Adrenal gland (tissue), 12 donors: Measurements from ENCODE around the gene HSPA8. TPM values are rescaled to one million over a fixed set of nuclear protein-coding genes. Genes with fewer than 3 reads are reported as not detected.

Experiments
- DNase-seq, 7 donors: peaks; one replicate each; pipeline ENCODE4 v3.0.0-alpha.2; 2019 to 2020
- H3K27ac ChIP-seq, 5 donors: fragments of 200-600 bp; sonication (generic) in 4 of 5; 1 replicate in 3 of 5; 2 replicates in 2 of 5; pipeline versions ENCODE4 v1.5.1 to v1.8.0; 2016 to 2020; ENCODE audit warnings: mild to moderate bottlenecking in 1 of 5
- H3K27me3 ChIP-seq: fragments of 200-600 bp; 2 replicates; pipeline ENCODE4 v1.8.0; 2021
- H3K36me3 ChIP-seq, 2 donors: fragments of 200-600 bp; replicated peaks in 1 of 2; 1 replicate in 1 of 2; 2 replicates in 1 of 2; pipeline versions ENCODE4 v1.5.1 to v1.8.0; 2018 to 2022
- H3K4me1 ChIP-seq, 2 donors: fragments of 200-600 bp; replicated peaks in 1 of 2; 1 replicate in 1 of 2; 2 replicates in 1 of 2; pipeline versions ENCODE4 v1.5.1 to v1.8.0; 2018 to 2021
- H3K4me3 ChIP-seq, 4 donors: fragments of 200-600 bp; sonication (generic) in 3 of 4; one replicate each; pipeline ENCODE4 v1.5.1; 2016 to 2018
- H3K9me3 ChIP-seq, 3 donors: fragments of 200-600 bp; sonication (generic) in 1 of 3; replicated peaks in 1 of 3; 1 replicate in 2 of 3; 2 replicates in 1 of 3; pipeline versions ENCODE4 v1.5.1 to v1.8.0; 2016 to 2021
- POLR2A ChIP-seq, 2 donors: fragments of 450-650 bp; IDR thresholded peaks; one replicate each; pipeline ENCODE4 v1.6.1; 2017; ENCODE audit warnings: antibody characterized with exemption in 2 of 2, mild to moderate bottlenecking in 2 of 2, moderate library complexity in 1 of 2
- WGBS, 4 donors: extraction: QIAGEN DNeasy Blood & Tissue Kit in 2 of 4; methylation state at CpG; one replicate each; pipeline versions ENCODE4 v1.1.5 to v1.1.7; 2013 to 2017; 5-methylcytosine and 5-hydroxymethylcytosine counted together
- intact Hi-C, 2 donors: fragments of 100-400 bp; cut with DNase I; formaldehyde crosslinking; loops; one replicate each; pipeline versions ENCODE4 v1.14.1 to v1.15.0; 2022 to 2023
- polyA plus RNA-seq, 3 donors: library from polyadenylated mRNA; stranded (reverse); fragments of 200-250 nt in 2 of 3; fragments of 350-450 nt in 1 of 3; fragmentation: Illumina TruSeq in 1 of 3; extraction: RNeasy Lipid Tissue Mini Kit (QIAGEN cat#74804) in 1 of 3; gene quantifications; one replicate each; pipeline ENCODE4 v1.2.3, GENCODE V29; 2013 to 2014
- total RNA-seq, 9 donors: library from RNA; depleted of rRNA in 4 of 9; stranded (reverse); fragments of >200 nt in 4 of 9; fragments of 120-200 nt in 1 of 9; fragmentation: NEBNext Ultra II Directional in 1 of 9; extraction: Animal tissue kit (Norgen Biotek cat#: 25700) in 1 of 9; gene quantifications; one replicate each; pipeline versions ENCODE4 v1.1.0 to v1.2.4, GENCODE V29; 2013 to 2023
- TF ChIP-seq, protein P1 (sequence below), 6 experiments: fragments of 450-650 bp in 4 of 6; fragments of 200-600 bp in 2 of 6; sonication (generic) in 1 of 6; IDR thresholded peaks; 1 replicate in 5 of 6; 2 replicates in 1 of 6; pipeline versions ENCODE4 v1.5.1 to v1.8.0; 2016 to 2021; ENCODE audit warnings: antibody characterized with exemption in 6 of 6, mild to moderate bottlenecking in 2 of 6, moderate library complexity in 1 of 6
- donor health status: healthy with polysubstance abuse.
- donor health status: Bipolar disorder and iron deficiency.
- donor health status: DM: yes; HTN: yes; CAD: no.
- donor health status: DM: no; HTN: no; CAD: no.
- donor health status: DM: no; HTN: no; CAD: no.
- donor health status: DM: yes; HTN: yes; CAD: no.

Gene HSPA8
- total and polyA plus RNA-seq, 12 donors: 81.6 to 4,262 (median 820) TPM

DNA sequence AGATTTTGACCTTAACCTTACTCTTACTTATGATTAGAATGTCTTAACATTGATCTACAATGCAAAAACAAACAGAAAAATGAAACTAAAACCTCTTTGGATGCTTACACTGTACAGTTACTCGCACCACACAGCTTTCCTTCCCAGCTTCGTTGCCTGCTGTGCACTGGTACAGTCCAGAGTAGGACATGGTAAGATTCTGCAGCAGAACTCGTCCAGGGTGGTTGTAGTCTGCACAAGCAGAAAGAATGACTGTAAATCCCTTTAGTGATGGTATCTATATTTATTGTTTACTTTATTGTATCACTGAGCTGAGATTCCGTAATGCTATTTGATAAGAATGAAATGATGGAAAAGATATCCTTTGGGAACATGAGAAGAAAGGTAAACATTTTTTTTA is 21.0 kb upstream of the HSPA8 start:
- TF ChIP-seq, protein P1, sequence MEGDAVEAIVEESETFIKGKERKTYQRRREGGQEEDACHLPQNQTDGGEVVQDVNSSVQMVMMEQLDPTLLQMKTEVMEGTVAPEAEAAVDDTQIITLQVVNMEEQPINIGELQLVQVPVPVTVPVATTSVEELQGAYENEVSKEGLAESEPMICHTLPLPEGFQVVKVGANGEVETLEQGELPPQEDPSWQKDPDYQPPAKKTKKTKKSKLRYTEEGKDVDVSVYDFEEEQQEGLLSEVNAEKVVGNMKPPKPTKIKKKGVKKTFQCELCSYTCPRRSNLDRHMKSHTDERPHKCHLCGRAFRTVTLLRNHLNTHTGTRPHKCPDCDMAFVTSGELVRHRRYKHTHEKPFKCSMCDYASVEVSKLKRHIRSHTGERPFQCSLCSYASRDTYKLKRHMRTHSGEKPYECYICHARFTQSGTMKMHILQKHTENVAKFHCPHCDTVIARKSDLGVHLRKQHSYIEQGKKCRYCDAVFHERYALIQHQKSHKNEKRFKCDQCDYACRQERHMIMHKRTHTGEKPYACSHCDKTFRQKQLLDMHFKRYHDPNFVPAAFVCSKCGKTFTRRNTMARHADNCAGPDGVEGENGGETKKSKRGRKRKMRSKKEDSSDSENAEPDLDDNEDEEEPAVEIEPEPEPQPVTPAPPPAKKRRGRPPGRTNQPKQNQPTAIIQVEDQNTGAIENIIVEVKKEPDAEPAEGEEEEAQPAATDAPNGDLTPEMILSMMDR (IDR thresholded peaks at IDR 0.05): no peak
- TF ChIP-seq POLR2A (IDR thresholded peaks at IDR 0.05): no peak
- Histone ChIP-seq H3K4me1 (peaks cover 3 to 13% of the 10 kb centered on the region in 2 donors), H3K9me3 (no peaks in the 10 kb centered on the region), H3K27ac (peak overlapping the region in 4 of 5 donors; percentile 11 to 69 (median 59)), H3K36me3 (no peaks in the 10 kb centered on the region), H3K27me3 (no peaks in the 10 kb centered on the region), H3K4me3 (no peak overlapping the region)
- DNase-seq: peak in 1 of 7 donors; percentile 52
- intact Hi-C loops: no loop called here
- 56 to 75% (median 60%) methylated on average over 4 of the region's 4 CpGs for WGBS, 4 donors

DNA sequence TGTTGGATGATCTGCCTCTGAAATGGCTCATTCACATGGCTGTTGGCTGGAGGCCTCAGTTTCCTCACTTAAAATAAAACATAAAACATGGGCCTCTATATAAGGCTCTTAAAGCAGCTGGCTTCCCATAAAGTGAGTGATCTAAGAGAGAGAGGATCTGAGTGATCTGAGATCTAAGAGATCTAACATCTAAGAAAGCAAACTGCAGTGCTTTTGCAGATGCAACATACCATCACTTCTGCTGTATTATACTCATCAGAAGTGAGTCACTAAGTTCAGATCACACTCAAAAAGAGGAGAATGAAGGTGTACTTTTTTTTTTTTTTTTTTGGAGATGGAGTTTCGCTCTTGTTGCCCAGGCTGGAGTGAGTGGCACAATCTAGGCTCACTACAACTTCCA is 18.1 kb upstream of the HSPA8 start:
- peaks cover 3 to 13% of the 10 kb centered on the region in 2 donors for H3K4me1 ChIP-seq
- intact Hi-C loops: no loop called here
- TF ChIP-seq, protein P1 (IDR thresholded peaks at IDR 0.05): no peak
- no peak for TF ChIP-seq POLR2A (IDR thresholded peaks at IDR 0.05)
- H3K4me3 ChIP-seq: no peak overlapping the region
- no peaks in the 10 kb centered on the region for H3K27me3 ChIP-seq
- no peaks in the 10 kb centered on the region for H3K36me3 ChIP-seq
- no peak for DNase-seq
- no peaks in the 10 kb centered on the region for H3K9me3 ChIP-seq
- H3K27ac ChIP-seq: no peak overlapping the region
- 89 to 100% (median 97%) methylated on average over 1 of the region's 1 CpG for WGBS, 4 donors

DNA sequence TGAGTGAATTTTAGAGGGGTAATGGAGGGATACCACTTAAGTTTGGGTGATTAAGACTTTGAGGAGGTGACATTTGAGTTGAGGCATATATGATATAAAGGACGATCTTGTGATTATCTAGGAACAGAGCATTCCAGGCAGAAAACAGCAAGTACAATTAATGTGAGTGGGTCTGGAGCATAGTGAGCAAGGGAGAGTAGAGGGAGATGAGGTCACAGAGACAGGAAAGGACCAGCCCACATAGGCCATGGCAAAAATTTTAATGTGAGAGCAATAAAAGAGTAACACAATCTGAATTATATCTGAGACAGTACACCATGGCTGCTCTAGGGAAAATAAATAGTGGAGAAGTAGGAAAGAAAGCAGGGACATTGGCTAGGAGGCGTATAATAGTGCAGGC is 14.5 kb upstream of the HSPA8 start:
- H3K36me3 ChIP-seq: no peaks in the 10 kb centered on the region
- H3K27ac ChIP-seq: no peak overlapping the region
- 87 to 90% (median 89%) methylated on average over 2 of the region's 2 CpGs for WGBS, 4 donors
- no peak overlapping the region for H3K4me3 ChIP-seq
- H3K9me3 ChIP-seq: no peaks in the 10 kb centered on the region
- no peaks in the 10 kb centered on the region for H3K27me3 ChIP-seq
- intact Hi-C loops: no loop called here
- TF ChIP-seq, protein P1 (IDR thresholded peaks at IDR 0.05): no peak
- TF ChIP-seq POLR2A (IDR thresholded peaks at IDR 0.05): no peak
- peaks cover 0 to 2% of the 10 kb centered on the region in 2 donors for H3K4me1 ChIP-seq
- DNase-seq: no peak

DNA sequence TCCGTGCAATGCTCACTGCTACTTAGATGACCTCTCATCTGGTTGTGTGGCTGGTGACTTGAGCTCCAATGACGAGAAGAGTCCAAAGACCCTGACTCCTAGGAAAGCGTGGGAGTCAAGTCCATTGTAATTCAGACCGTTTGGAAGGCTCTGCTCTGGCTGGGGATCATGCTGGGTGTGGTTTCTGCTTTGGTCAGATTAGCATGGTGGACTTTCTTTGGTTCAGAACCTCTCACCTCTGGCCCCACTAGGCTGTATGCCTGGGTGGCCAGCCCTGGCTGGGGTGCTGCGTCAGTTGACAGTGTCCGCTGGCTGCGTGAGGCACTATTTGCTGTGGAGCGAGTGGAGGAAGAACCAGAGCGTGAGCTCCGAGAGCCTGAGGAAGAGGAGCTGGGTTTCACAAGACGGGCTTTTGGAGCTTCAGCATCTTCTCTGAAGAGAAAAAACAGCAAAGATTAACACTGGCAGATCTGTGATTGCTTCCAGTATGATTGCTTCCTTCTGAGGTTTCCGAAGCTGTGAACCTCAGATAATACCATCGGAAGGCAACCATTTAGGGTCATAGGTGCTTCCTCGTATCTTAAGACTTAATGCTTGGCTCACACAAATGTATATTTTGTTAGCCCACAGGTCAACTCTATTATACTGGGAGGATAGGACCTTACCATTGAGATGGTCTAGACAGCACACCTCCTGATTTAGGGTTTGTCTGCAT is 11.6 kb upstream of the HSPA8 start:
- intact Hi-C loops: no loop called here
- no peaks in the 10 kb centered on the region for H3K27me3 ChIP-seq
- TF ChIP-seq, protein P1 (IDR thresholded peaks at IDR 0.05): no peak
- TF ChIP-seq POLR2A (IDR thresholded peaks at IDR 0.05): no peak
- H3K4me1 ChIP-seq: peaks cover 0 to 20% of the 10 kb centered on the region in 2 donors
- DNase-seq: peak in 1 of 7 donors; percentile 44
- no peaks in the 10 kb centered on the region for H3K36me3 ChIP-seq
- WGBS, 4 donors: 89 to 96% (median 91%) methylated on average over 14 of the region's 14 CpGs
- H3K9me3 ChIP-seq: no peaks in the 10 kb centered on the region
- no peak overlapping the region for H3K4me3 ChIP-seq
- no peak overlapping the region for H3K27ac ChIP-seq
